HG02588 (cell line): ENCODE data around the gene PHF21B.

Source experiments
- ATAC-seq: cut with Tn5 transposase; IDR thresholded peaks from one replicate; pipeline ENCODE4 v1.9.1; 2021; ENCODE audit warnings: mild to moderate bottlenecking, moderate library complexity; ENCODE audit not compliant: unreplicated experiment

Gene PHF21B

DNA sequence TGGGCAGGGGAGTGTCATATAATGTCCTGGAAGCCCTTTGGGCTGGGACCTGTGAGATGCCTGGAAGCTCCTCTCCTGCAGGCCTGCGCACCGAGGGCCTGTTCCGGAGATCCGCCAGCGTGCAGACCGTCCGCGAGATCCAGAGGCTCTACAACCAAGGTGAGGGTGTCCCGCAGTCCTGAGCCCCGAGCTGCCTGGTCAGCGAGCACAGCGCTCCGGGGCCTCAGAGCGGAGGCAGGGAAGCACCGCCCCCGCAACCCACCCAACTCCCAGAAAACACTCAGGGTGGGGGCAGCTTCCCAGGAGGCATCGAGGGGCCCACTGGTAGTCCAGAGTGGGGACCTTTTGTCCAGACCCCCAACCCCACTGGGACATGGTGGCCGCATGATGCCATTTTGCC lies 161.9 kb downstream of the PHF21B start:
- ATAC-seq, result no peak

DNA sequence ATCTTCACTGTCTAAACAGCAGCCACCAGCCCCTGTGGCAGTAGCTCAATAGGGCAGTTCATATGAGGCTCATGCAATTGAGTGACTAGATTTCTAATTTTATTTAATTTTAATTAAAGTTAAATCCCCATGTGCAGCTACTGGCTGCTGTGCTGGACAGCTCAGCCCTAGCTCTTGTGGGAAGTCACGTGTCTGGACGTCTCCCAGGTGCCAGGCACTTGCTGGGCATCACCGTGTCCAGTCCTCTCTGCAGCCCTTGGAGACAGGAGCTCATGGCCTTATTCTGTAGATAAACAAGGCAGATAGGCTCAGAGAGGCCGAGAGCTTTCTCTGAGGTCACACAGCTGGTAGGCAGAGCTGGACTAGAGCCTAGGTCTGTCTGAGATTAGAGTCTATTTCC lies 162.4 kb downstream of the PHF21B start:
- no peak for ATAC-seq

DNA sequence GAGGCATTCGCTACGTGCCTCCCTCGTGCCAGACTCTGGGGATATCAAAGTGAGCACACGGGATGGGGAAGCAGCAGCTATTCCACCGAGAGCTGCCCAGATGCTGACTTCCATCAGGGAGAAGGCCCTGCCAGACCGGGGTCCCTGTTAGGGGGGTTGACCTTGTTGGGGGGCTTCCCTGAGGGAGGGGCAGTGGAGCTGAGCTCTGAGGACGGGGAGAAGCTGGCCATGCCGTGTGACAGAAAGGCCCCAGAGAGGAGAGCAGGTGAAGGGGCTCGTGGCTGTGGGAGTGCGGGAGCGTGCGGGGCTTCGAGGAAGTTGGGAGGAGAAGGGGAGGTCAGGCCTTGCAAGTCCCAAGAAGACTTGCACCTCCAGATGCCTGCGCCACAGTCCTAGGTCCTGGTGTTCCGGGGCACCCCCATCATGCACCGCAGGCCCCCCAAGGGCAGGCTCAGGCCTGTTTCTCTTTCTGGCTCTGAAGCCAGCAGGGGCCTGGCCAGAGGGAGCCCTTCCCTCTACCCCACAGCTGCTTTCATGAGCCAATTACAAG lies 163.0 kb downstream of the PHF21B start:
- no peak for ATAC-seq

DNA sequence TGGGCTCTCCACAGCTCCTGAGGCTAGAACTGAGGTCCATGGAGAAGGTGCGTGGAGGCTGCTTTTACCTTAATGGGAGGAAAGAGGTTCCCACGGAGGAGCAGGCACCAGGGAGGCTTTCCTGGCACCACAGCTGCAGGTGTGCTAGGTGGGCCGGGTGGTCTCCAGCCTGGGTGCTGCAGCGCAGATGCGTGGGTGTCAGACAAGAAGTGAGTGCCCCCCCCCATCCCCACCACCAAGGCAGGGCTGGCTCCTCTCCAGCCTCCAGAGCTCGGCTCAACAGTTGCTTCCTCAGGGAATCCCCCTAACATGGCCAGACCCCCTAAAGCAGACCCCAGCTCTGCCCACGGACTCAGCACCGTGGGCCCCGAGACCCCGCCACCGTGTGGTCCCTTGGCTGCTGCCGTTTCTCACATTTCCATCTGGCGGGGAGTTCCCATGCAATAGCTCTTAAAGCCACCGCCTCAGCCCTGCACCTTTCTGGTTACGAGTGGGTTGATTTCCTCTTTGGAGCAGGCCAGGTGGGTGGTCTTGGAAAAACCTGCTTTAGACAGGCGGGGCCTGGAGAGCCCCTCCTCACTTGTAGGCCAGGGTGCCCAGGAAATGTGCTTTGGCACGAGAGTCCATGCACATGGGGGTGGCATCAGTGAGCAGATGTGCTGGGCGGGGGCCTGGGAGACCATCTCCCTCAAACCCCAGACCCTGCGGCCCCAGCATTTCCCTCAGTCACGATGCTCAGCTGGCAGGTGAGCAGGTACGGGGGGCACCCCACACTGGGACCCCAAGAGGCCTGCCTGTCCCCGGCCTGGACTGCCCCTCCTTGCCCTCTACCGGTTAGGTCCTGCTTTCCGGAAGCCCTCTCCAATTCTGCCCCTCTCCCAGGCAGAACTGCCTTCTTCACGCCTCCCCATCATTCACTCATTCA lies 163.7 kb downstream of the PHF21B start:
- no peak for ATAC-seq

DNA sequence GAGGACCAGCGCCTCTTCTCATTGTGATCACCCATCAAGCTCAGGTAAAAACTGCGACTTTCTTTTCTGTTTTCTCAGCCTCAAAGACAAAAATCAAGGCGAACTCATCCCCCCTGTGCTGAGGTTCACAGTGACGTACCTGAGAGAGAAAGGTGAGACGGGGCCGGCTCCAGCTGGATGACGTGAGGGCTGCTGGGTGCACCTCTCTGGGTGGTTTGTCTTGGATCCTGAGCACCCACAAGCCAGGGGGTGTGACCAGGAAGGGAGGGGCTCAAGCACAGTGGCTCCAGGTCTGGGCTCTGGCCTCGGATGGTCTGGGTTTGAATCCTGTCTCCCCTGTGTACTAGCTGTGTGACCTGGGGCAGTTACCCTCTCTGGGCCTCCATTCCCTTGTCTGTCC lies 164.6 kb downstream of the PHF21B start:
- ATAC-seq, result no peak

DNA sequence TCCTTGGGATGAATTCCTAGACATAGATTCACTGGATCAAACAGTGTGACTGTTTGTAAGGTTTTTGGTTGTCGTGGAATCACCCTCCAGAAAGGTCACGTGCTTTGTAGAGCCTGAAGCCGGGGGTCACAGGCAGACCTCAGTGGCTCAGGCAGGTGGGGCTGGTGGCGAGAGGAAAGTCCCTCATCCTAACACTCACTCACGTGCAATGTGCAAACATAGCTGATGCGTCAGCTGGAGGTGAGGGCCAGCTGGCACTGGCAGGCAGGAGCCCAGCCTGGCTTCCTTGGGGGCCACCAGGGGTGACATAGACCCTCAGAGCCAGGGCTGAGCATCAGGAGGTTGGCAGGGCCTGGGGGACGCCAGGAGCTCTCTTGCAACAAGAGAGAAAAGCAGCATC lies 167.4 kb downstream of the PHF21B start:
- ATAC-seq, result no peak

DNA sequence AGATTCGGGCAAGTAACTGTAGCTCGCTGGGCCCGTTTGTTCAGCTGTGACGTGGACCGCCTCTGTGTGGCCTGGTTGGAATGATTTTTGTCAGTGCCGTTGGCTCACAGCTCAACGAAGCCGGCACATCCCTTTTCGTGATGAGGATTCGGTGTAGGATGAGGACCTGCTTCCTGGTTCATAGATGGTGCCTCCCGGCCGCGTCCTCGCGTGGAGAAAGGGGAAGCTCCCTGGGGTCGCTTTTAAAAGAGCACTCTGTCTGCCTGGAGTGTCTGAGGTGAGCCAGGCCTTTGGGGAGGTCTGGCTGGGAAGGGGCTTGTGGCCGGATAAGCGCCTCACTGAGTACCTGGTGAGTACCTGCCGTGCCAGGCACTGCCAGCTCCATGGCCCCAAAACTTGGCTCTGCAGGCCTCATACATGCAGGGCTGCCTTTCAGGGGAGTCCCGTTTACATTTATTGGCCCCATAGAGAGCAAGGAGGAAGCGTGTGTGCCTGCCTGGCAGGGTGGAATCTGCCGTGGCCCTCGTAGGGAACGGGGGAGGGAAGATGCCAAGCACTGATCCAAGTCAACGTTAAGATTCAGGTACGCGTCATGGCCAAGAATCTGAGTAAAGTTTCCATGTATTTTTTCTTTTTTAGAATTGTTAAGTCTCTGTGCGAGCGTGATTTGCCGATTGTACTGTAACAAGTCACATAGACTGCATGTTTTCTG lies 169.0 kb downstream of the PHF21B start:
- ATAC-seq, result no peak

DNA sequence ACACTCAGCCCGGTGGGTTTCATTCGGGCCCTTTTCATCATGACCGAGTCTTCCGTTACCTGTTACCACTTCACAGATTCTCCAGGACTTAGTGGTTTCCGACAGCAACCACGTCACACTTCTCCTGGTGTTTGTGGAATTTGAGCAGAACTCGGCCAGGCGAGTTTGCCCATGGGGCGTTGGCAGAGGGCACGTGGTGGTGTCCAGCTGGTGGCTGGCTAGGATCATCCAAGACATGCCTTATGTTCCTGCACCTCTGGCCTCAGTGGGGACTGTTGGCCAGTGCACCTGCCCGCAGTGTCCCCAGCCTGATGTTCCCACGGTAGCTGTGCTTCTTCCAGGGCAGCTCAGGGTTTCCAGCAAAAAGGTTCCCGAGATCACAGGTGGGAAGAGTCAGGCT lies 170.1 kb downstream of the PHF21B start:
- no peak for ATAC-seq

DNA sequence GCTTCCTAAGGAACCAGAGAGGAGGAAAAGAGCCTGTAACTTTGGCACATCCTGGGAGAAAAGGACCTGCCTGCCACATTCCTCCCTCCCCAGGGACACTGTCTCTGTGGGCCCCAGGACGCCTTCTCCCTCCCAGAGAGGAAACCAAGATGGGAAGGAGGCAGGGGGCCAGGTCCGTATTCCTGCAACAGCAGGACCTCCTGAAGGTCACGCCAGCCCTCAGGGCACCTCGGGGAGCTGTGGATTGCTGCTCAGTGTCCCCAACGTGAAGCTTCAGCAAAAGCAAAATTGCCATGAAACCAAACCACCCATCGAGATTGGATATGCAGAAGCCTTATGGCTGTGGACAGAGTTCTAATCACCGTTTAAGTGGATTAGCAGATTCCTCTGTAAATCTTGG lies 170.7 kb downstream of the PHF21B start:
- ATAC-seq, result no peak

DNA sequence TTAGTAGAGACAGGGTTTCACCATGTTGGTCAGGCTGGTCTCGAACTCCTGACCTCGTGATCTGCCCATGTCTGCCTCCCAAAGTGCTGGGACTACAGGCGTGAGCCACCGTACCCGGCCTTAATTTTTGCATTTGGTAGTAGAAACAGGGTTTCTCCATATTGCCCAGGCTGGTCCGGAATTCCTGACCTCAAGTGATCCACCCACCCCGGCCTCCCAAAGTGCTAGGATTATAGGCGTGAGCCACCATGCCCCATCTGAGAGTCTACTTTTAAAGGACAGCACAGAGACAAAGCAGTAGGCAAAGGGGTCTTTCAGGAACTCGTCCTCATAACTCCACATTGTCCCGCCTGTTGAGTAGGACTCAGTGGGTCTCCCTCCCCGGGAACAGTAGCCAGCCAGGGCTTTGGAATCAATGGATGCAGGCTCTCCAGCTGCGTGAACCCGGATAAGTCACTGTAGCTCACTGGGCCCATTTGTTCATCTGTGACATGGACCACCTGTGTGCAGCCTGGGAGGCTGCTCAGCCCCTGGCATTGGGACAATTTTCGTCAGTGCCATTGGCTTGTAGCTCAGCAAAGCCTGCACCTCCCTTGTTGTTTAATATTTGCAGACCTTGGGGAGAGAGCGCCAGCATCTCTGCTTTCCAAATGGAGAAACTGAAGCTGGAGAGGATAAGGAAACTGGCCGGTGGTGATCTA lies 171.3 kb downstream of the PHF21B start:
- ATAC-seq, result no peak

DNA sequence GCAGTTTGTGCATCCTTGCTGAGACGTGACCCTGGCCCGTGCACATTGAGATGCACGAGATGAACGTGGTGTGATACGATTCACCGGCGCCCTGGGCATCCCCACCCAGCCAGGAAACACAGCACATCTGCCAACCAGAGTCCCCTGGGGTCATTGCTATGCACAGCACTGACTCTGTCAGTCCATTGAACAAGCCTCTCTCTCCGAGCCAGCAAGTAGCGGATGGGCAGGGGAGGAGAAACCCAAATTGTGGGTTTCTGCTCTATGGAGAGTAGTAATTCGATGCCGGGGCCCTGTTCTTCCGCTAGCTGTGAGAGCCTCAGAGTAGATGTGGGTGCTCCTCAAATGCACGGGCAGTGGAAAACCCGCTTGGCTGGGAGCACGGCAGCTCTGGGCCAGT lies 172.3 kb downstream of the PHF21B start:
- ATAC-seq, result no peak

DNA sequence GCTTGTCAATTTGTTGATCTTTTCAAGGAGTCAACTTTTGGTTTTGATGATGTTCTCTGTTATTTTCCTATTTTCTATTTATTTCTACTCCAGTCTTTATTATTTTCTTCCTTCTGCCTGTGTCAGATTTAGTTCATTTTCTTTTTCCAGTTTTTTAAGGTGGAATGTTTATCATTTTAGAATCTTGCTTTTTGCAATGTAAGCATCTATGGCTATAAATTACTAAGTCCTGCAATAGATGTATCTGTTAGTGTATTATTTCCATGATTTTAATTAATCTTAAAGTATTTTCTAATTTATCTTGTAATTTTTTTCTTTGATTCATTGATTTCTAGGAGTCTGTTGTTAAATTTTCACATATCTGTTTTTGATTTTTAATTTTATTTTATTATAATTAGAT lies 175.7 kb downstream of the PHF21B start:
- no peak for ATAC-seq

DNA sequence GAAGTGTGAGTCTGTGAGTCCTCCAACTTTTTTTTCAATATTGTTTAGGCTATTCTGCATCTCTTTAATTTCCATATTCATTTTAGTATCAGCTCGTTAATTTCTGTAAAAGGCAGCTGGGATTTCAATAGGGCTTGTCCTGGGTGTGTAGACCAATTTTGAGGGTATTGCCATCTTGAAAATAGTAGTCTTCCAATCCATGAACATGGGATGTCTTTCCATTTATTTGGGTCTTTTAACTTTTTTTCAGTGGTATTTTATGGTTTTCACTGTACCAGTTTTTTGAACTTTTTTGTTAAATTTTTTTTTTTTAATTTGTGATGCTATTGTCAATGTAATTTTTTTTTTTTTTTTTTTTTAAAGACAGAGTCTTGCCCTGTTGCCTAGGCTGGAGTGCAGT lies 177.9 kb downstream of the PHF21B start:
- ATAC-seq, result no peak
